PC-9 (cell line): ENCODE results near the gene LHX1. TPM values are rescaled to one million over a fixed set of nuclear protein-coding genes. Genes with fewer than 3 reads are reported as not detected.

Source experiments
- BruUV-seq: library from RNA; stranded (reverse); fragments of 400-500 nt; replicated peaks from 2 replicates; lab custom pipeline; 2021; lab: Mats Ljungman, UMichigan
- CTCF ChIA-PET: fragments of 300-600 bp; sonication (Branson Sonifier 250); formaldehyde crosslinking; loops from one replicate; lab custom pipeline; 2022; ENCODE audit warnings: antibody characterized with exemption; lab: Charles Lee
- POLR2A ChIA-PET: fragments of 300-600 bp; sonication (Branson Sonifier 250); formaldehyde crosslinking; loops from one replicate; lab custom pipeline; 2022; ENCODE audit warnings: antibody characterized with exemption; ENCODE audit not compliant: unreplicated experiment; lab: Charles Lee
- DNase-seq, 2 experiments: peaks; one replicate each; pipeline versions ENCODE4 v3.0.0 to v3.0.0-alpha.2; 2015 to 2022; ENCODE audit warnings: mixed read lengths in 1 of 2
- H2AFZ ChIP-seq: fragments of 200-600 bp; sonication (generic); 2 replicates; pipeline ENCODE4 v1.8.1; 2017; ENCODE audit warnings: antibody characterized with exemption
- H3F3A ChIP-seq: fragments of 200-600 bp; sonication (generic); 2 replicates; pipeline ENCODE4 v1.8.1; 2017; ENCODE audit warnings: antibody characterized with exemption, mild to moderate bottlenecking, low read depth; ENCODE audit not compliant: insufficient read depth
- H3K27ac ChIP-seq: fragments of 200-600 bp; sonication (generic); 2 replicates; pipeline ENCODE4 v1.6.1; 2016; ENCODE audit warnings: mixed run types
- H3K27me3 ChIP-seq: fragments of 200-600 bp; sonication (generic); 2 replicates; pipeline ENCODE4 v1.6.1; 2016; ENCODE audit warnings: low read depth, mixed run types; ENCODE audit not compliant: insufficient read depth
- H3K36me3 ChIP-seq: fragments of 200-600 bp; sonication (generic); 2 replicates; pipeline ENCODE4 v1.6.1; 2016; ENCODE audit warnings: low read depth, mixed run types
- H3K4me1 ChIP-seq: fragments of 200-600 bp; sonication (generic); replicated peaks from 2 replicates; pipeline ENCODE4 v1.6.1; 2016; ENCODE audit warnings: mixed run types; ENCODE audit not compliant: insufficient read depth
- H3K4me2 ChIP-seq: fragments of 200-600 bp; sonication (generic); 2 replicates; pipeline ENCODE4 v1.6.1; 2017; ENCODE audit warnings: mixed run types
- H3K4me3 ChIP-seq: fragments of 200-600 bp; sonication (generic); 2 replicates; pipeline ENCODE4 v1.6.1; 2016; ENCODE audit warnings: mixed run types
- H3K79me2 ChIP-seq: fragments of 200-600 bp; sonication (generic); 2 replicates; pipeline ENCODE4 v1.6.1; 2017; ENCODE audit warnings: low read depth, mixed run types
- H3K9me2 ChIP-seq: fragments of 200-600 bp; sonication (generic); 2 replicates; pipeline ENCODE4 v1.8.1; 2017; ENCODE audit warnings: mild to moderate bottlenecking; ENCODE audit not compliant: insufficient read depth
- H3K9me3 ChIP-seq: fragments of 200-600 bp; sonication (generic); 2 replicates; pipeline ENCODE4 v1.8.1; 2016; ENCODE audit warnings: low read depth; ENCODE audit not compliant: insufficient read depth
- H4K20me1 ChIP-seq: fragments of 200-600 bp; sonication (generic); 2 replicates; pipeline ENCODE4 v1.8.1; 2017; ENCODE audit not compliant: insufficient read depth
- EZH2 ChIP-seq: fragments of 200-600 bp; sonication (generic); IDR thresholded peaks from 2 replicates; pipeline ENCODE4 v1.8.0; 2017; ENCODE audit warnings: antibody characterized with exemption, low read depth
- intact Hi-C: fragments of 100-400 bp; cut with micrococcal nuclease; formaldehyde crosslinking; loops from one replicate; pipeline ENCODE4 v1.10.0; 2022; ENCODE audit not compliant: unreplicated experiment
- total RNA-seq: library from RNA; stranded (reverse); gene quantifications from 2 replicates; pipeline ENCODE4 v1.2.3, GENCODE V29; 2021
- TF ChIP-seq, protein P1 (sequence below): fragments of 200-600 bp; sonication (generic); conservative IDR thresholded peaks from 2 replicates; pipeline ENCODE4 v1.6.1; 2017; ENCODE audit warnings: mixed run types, antibody characterized with exemption, mild to moderate bottlenecking, moderate library complexity

LHX1 gene
- total RNA-seq, 1 experiment from 2014 or later: 12.3 TPM

DNA sequence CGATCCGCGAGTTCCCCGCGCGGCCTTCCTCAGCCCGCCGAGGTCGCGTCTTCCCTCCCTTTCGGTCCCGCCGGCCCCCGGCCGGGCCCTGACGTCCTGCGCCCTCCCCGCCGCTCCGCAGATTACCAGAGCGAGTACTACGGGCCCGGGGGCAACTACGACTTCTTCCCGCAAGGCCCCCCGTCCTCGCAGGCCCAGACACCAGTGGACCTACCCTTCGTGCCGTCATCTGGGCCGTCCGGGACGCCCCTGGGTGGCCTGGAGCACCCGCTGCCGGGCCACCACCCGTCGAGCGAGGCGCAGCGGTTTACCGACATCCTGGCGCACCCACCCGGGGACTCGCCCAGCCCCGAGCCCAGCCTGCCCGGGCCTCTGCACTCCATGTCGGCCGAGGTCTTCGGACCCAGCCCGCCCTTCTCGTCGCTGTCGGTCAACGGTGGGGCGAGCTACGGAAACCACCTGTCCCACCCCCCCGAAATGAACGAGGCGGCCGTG, 5.4 kb downstream of the LHX1 start:
- no peak overlapping the region for H3K4me3 ChIP-seq
- no peaks in the 10 kb centered on the region for H3K27me3 ChIP-seq
- peaks cover 18% of the 10 kb centered on the region for H3F3A ChIP-seq
- no peaks in the 10 kb centered on the region for H3K9me3 ChIP-seq
- H3K27ac ChIP-seq: no peak overlapping the region
- ChIA-PET CTCF (no interaction called here), POLR2A (no interaction called here)
- H3K9me2 ChIP-seq: no peaks in the 10 kb centered on the region
- peaks cover 41% of the 10 kb centered on the region for H3K79me2 ChIP-seq
- H3K4me2 ChIP-seq: no peak overlapping the region
- no peak overlapping the region for H2AFZ ChIP-seq
- H4K20me1 ChIP-seq: no peaks in the 10 kb centered on the region
- no peak for DNase-seq
- H3K36me3 ChIP-seq: no peaks in the 10 kb centered on the region; the same call in 1 of the 2 replicates
- TF ChIP-seq, protein P1, sequence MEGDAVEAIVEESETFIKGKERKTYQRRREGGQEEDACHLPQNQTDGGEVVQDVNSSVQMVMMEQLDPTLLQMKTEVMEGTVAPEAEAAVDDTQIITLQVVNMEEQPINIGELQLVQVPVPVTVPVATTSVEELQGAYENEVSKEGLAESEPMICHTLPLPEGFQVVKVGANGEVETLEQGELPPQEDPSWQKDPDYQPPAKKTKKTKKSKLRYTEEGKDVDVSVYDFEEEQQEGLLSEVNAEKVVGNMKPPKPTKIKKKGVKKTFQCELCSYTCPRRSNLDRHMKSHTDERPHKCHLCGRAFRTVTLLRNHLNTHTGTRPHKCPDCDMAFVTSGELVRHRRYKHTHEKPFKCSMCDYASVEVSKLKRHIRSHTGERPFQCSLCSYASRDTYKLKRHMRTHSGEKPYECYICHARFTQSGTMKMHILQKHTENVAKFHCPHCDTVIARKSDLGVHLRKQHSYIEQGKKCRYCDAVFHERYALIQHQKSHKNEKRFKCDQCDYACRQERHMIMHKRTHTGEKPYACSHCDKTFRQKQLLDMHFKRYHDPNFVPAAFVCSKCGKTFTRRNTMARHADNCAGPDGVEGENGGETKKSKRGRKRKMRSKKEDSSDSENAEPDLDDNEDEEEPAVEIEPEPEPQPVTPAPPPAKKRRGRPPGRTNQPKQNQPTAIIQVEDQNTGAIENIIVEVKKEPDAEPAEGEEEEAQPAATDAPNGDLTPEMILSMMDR: no peak
- no peak for TF ChIP-seq EZH2
- intact Hi-C loops: no loop called here
- BruUV-seq: no TSS peak
- H3K4me1 ChIP-seq: peaks cover 11% of the 10 kb centered on the region; the same call in 1 of the 2 replicates

DNA sequence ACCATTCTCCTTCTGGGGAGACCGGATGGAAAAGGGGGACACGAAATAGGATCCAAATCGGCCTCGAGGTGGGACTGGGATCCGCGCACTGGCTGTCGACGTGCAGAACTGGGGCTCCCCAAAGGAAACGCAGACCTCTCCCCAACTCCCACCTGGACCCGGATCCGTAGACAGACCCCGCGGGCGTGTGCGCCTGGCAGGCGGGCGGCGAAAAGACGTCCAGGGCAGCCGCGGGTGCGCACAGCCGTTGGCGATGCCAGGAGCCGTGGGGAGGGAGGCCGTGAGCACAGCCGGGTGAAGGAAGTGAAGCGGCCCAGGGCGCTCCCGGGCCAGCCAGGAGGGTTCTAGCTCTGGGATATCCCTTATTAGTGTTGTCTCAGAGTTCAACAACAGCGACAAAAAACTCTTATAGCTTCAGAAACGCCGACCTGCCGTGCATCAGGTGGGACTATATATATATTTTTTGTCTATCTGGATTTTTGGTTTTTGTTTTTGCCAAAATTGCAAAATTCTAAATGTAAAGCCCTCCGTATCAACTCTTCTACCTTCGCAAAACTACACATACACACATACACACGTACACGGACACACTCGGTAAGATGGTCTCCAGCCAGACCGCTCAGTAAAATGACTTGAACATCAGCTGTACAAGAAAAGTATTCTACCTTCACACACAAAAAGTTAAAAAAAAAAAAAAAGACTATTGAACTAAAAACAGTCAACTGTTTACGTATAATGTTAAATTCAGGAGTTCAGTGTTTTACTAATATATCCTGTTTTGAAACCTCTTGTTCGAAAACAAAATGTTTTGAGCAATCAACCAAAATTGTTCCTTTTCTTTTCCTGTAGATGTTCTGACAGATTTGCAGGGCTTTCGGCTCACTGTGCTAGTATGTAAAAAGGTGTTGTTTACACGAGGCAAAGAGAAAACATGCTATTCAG, 6.2 kb downstream of the LHX1 start:
- CTCF ChIA-PET: no interaction called here
- Histone ChIP-seq H4K20me1 (no peaks in the 10 kb centered on the region), H3K36me3 (no peaks in the 10 kb centered on the region; the same call in 1 of the 2 replicates), H3K27me3 (no peaks in the 10 kb centered on the region), H3K27ac (no peak overlapping the region), H3K4me1 (peaks cover 17% of the 10 kb centered on the region; the same call in 1 of the 2 replicates), H3K79me2 (peaks cover 33% of the 10 kb centered on the region), H3K9me2 (no peaks in the 10 kb centered on the region), H3K9me3 (no peaks in the 10 kb centered on the region), H2AFZ (no peak overlapping the region), H3K4me2 (no peak overlapping the region), H3F3A (peaks cover 24% of the 10 kb centered on the region), H3K4me3 (no peak overlapping the region)
- DNase-seq: no peak
- intact Hi-C loops: no loop called here
- TF ChIP-seq EZH2: no peak
- TF ChIP-seq, protein P1: no peak
- no TSS peak for BruUV-seq
- POLR2A ChIA-PET: no interaction called here

DNA sequence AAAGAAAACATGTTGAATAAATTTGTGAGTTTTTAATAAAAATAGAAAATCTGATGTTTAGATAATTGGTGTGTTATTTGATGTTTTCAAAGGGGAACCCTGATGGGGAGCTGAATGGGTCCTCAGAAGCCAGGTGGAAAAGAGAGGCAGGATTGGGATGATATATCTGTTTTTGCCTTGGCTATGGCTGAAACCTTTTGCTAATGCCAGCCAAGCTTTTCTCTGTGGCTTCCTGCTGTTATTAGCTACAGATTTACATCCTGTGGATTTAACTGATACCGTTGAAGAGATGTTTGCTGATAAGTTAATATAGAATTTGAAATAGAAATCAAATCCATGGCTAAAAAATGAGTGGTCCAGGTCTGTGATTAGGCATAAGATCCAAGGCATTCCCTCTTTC, 7.3 kb downstream of the LHX1 start:
- Histone ChIP-seq H3K9me3 (no peaks in the 10 kb centered on the region), H3K4me3 (no peak overlapping the region), H3K36me3 (no peaks in the 10 kb centered on the region; the same call in 1 of the 2 replicates), H3K4me1 (peaks cover 12% of the 10 kb centered on the region; the same call in 1 of the 2 replicates), H3K27me3 (no peaks in the 10 kb centered on the region), H3K4me2 (no peak overlapping the region), H2AFZ (no peak overlapping the region), H3K9me2 (no peaks in the 10 kb centered on the region), H3K27ac (no peak overlapping the region), H4K20me1 (no peaks in the 10 kb centered on the region), H3K79me2 (peaks cover 30% of the 10 kb centered on the region), H3F3A (peaks cover 24% of the 10 kb centered on the region)
- no TSS peak for BruUV-seq
- no peak for DNase-seq
- TF ChIP-seq, protein P1: no peak
- no peak for TF ChIP-seq EZH2
- ChIA-PET CTCF (no interaction called here), POLR2A (interaction anchor here (0.6 kb wide), 1 partner anchor 20 kb away, joined by 4 read pairs; no protein-coding TSS in a partner anchor)
- intact Hi-C loops: no loop called here
